ENCODE data around the gene SMC4. TPM values are rescaled to one million over a fixed set of nuclear protein-coding genes. Genes with fewer than 3 reads are reported as not detected.

Gene SMC4
- total and polyA plus RNA-seq, 10 of the 15 experiments (the other 5 are each of a cell fraction or from before 2014, with no cell fraction given): 75.6 to 288 (median 136) TPM

- FAIRE-seq (no peak), ATAC-seq (no peak), DNase-seq (ENCODE audit: low read depth, low spot score) (no peak)
- peak overlapping the region; percentile 98 for H3K9ac ChIP-seq (ENCODE audit: control insufficient read depth, insufficient read depth, low read length)
- H3K36me3 ChIP-seq (ENCODE audit: control insufficient read depth in 2 of 2, insufficient read depth in 2 of 2, low read length in 1 of 2): no peaks in the 10 kb centered on the region
- intact Hi-C loops (cut with micrococcal nuclease; ENCODE audit: unreplicated experiment) (no loop called here), in situ Hi-C loops (cut with MboI) (no loop called here)
- peak overlapping the region; percentile 94 for H2AFZ ChIP-seq (ENCODE audit: control insufficient read depth, low read depth, low read length)
- H3K4me2 ChIP-seq (ENCODE audit: control insufficient read depth, insufficient read depth): peak overlapping the region; percentile 78
- BruUV-seq (replicated peaks): no TSS peak
- ChIA-PET SMC1A (ENCODE audit: uncharacterized antibody, unreplicated experiment) (interaction anchor here (0.7 to 2.0 kb wide), 3 partner anchors 11 to 52 kb away, joined by 3 to 7 read pairs (median 6); no protein-coding TSS in a partner anchor), RAD21 (ENCODE audit: unreplicated experiment) (no interaction called here), POLR2A (interaction anchor here (0.7 to 2.8 kb wide), 4 partner anchors 9 to 50 kb away, joined by 3 to 34 read pairs (median 8); partner anchors contain the start of gene TRIM59), CTCF (no interaction called here)
- TF ChIP-seq CBX5 (IDR thresholded peaks at IDR 0.05; ENCODE audit: low read depth) (no peak), IRF3 (IDR thresholded peaks at IDR 0.05) (no peak), PAX5 (IDR thresholded peaks at IDR 0.05; ENCODE audit: borderline replicate concordance, low read depth, low read length) (no peak), POLR2AphosphoS2 (IDR thresholded peaks at IDR 0.05; ENCODE audit: low read depth, low read length) (0 out of 2 replicates have a peak, but pooled peaks have one; percentile 19), SPI1 (IDR thresholded peaks at IDR 0.05; ENCODE audit: borderline replicate concordance, insufficient read depth, low read depth, low read length) (no peak), IRF5 (IDR thresholded peaks at IDR 0.05; ENCODE audit: borderline replicate concordance) (no peak), ZNF622 (IDR thresholded peaks at IDR 0.05) (no peak), IKZF1 (conservative IDR thresholded peaks at IDR 0.05) (peak; percentile 24; the same call in 1 of the 2 replicates), NKRF (conservative IDR thresholded peaks at IDR 0.05) (peak; percentile 46; the same call in 1 of the 2 replicates), ATF2 (IDR thresholded peaks at IDR 0.05; ENCODE audit: low read length) (no peak)
- H3K4me3 ChIP-seq: peak overlapping the region; percentile 99
- no peaks in the 10 kb centered on the region for H3K4me1 ChIP-seq (ENCODE audit: control insufficient read depth, insufficient read depth, low read length)
- peaks cover 64% of the 10 kb centered on the region for H3K79me2 ChIP-seq (ENCODE audit: control insufficient read depth, insufficient read depth, low read length)
- no peaks in the 10 kb centered on the region for H4K20me1 ChIP-seq (ENCODE audit: control insufficient read depth, insufficient read depth)
- peak overlapping the region; percentile 90 for H3K27ac ChIP-seq (ENCODE audit: control insufficient read depth, insufficient read depth)
- WGBS (ENCODE audit: insufficient coverage, insufficient replicate concordance, low lambda C conversion rate, missing lambda C conversion rate): under 1% methylated on average over 9 of the region's 9 CpGs
- no peaks in the 10 kb centered on the region for H3K9me3 ChIP-seq (replicated peaks; ENCODE audit: control insufficient read depth, insufficient read depth, low read length)
- no peaks in the 10 kb centered on the region for H3K27me3 ChIP-seq (replicated peaks in 1 of 2; ENCODE audit: control insufficient read depth in 2 of 2, insufficient read depth in 2 of 2, low read length in 1 of 2)
Observed at GRCh38 chr3:160398820-160399124, 678 bp upstream of the SMC4 start.

Measured in GM12878 (cell line).